Memory B cell (primary cell): ENCODE data around the gene IDE.
"Not testable (repeated sequence)": the region's sequence is repeated elsewhere in the genome, so short reads cannot be mapped to it uniquely, and the experiment has no call there.

ENCODE experiments used
- ATAC-seq: fragments of 150-1000 bp; cut with Tn5 transposase; 2 replicates; pipeline ENCODE4 v1.10.0; 2021; ENCODE audit warnings: low read depth, mild to moderate bottlenecking, moderate library complexity
- DNase-seq, 2 donors: peaks; one replicate each; pipeline ENCODE4 v3.0.0; 2022; ENCODE audit warnings: low spot score in 2 of 2
- H3K27ac Mint-ChIP-seq: one replicate; pipeline ENCODE4 v1.8.0; 2022; ENCODE audit warnings: mild to moderate bottlenecking, moderate library complexity, mixed read lengths
- H3K27me3 Mint-ChIP-seq: one replicate; pipeline ENCODE4 v1.8.0; 2022; ENCODE audit warnings: mixed read lengths
- H3K36me3 Mint-ChIP-seq: one replicate; pipeline ENCODE4 v1.8.0; 2022; ENCODE audit warnings: mild to moderate bottlenecking, mixed read lengths
- H3K4me1 Mint-ChIP-seq: one replicate; pipeline ENCODE4 v1.8.0; 2022; ENCODE audit warnings: mixed read lengths
- H3K4me3 Mint-ChIP-seq: one replicate; pipeline ENCODE4 v1.8.0; 2022; ENCODE audit warnings: mild to moderate bottlenecking, moderate library complexity, mixed read lengths
- H3K9me3 Mint-ChIP-seq: one replicate; pipeline ENCODE4 v1.8.0; 2022; ENCODE audit warnings: mixed read lengths

Gene IDE

DNA sequence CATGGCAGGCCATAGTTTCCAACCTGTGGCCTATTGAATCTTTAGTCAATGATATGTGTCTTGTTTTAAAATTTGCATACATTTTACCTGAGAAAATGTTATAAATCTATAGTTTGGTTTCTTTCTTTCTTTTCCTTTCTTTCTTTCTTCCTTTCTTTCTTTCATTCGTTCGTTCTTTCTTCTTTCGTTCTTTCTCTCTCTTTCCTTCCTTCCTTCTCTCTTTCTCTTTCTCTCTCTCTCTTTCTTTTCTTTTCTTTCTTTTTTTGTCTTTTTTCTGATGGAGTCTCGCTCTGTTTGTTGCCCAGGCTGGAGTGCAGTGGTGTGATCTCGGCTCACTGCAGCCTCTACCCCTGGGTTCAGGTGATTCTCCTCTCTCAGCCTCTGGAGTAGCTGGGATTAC is 133.3 kb downstream of the IDE start:
- Mint-ChIP-seq H3K27ac (no peak overlapping the region), H3K36me3 (no peaks in the 10 kb centered on the region), H3K27me3 (no peaks in the 10 kb centered on the region), H3K4me3 (no peak overlapping the region), H3K9me3 (no peaks in the 10 kb centered on the region), H3K4me1 (no peaks in the 10 kb centered on the region)
- ATAC-seq (no peak), DNase-seq (no peak)

DNA sequence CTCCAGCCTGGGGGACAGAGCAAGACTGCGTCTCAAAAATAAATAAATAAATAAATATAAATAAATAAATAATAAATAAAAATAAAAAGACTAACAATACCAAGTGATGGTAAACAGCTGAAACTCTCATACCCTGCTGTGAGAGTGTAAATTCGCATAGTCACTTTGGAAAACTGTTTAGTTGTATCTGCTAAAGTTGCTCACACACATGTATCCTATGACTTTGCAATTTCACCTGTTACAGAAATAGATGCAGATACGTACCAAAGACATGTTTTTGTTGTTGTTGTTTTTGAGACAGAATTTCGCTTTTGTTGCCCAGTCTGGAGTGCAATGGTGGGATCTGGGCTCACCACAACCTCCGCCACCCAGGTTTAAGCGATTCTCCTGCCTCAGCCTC is 135.7 kb downstream of the IDE start:
- ATAC-seq (no peak), DNase-seq (no peak)
- Mint-ChIP-seq H3K4me3 (no peak overlapping the region), H3K36me3 (no peaks in the 10 kb centered on the region), H3K27ac (no peak overlapping the region), H3K4me1 (no peaks in the 10 kb centered on the region), H3K27me3 (no peaks in the 10 kb centered on the region), H3K9me3 (no peaks in the 10 kb centered on the region)

DNA sequence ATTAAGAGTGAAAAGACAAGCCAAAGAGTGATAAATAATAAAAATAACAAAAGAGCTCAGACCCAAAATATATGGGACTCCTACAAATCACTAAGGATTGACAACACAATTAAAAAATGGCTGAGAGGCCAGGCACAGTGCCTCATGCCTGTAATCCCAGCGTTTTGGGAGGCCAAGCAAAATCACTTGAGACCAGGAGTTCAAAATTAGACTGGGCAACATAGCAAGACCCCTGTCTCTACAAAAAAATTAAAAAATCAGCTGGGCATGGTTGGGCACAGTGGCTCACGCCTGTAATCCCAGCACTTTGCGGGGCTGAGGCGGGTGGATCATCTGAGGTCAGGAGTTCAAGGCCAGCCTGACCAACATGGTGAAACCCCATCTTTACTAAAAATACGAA is 137.3 kb downstream of the IDE start:
- DNase-seq (no peak), ATAC-seq (no peak)
- Mint-ChIP-seq H3K9me3 (no peaks in the 10 kb centered on the region), H3K36me3 (no peaks in the 10 kb centered on the region), H3K4me3 (no peak overlapping the region), H3K27me3 (no peaks in the 10 kb centered on the region), H3K27ac (no peak overlapping the region), H3K4me1 (no peaks in the 10 kb centered on the region)

GRCh38 chr10:92436065-92436464 is 137.8 kb downstream of the IDE start:
- not testable (repeated sequence) for H3K27ac Mint-ChIP-seq, H3K36me3 Mint-ChIP-seq, H3K27me3 Mint-ChIP-seq, H3K4me1 Mint-ChIP-seq, H3K9me3 Mint-ChIP-seq, DNase-seq, ATAC-seq, H3K4me3 Mint-ChIP-seq

DNA sequence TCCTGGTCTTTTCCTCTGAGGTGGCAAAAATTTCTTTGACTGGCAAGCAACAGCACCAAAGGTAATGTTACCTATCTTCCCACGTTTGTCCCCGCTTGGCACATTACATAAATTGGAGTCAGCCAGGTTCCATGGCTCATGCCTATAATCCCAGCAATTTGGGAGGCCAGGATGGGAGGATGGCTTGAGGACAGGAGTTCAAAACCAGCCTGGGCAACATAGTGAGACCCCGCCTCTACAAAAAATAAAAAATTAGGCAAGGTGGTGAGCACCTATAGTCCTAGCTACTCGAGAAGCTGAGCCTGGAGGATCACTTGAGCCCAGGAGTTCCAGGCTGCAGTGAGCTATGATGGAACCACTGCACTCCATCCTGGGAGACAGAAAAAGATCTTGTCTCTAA is 139.5 kb downstream of the IDE start:
- H3K9me3 Mint-ChIP-seq, result no peaks in the 10 kb centered on the region
- no peak overlapping the region for H3K4me3 Mint-ChIP-seq
- DNase-seq, result no peak
- H3K27me3 Mint-ChIP-seq, result no peaks in the 10 kb centered on the region
- no peaks in the 10 kb centered on the region for H3K4me1 Mint-ChIP-seq
- no peaks in the 10 kb centered on the region for H3K36me3 Mint-ChIP-seq
- ATAC-seq, result no peak
- H3K27ac Mint-ChIP-seq, result no peak overlapping the region

DNA sequence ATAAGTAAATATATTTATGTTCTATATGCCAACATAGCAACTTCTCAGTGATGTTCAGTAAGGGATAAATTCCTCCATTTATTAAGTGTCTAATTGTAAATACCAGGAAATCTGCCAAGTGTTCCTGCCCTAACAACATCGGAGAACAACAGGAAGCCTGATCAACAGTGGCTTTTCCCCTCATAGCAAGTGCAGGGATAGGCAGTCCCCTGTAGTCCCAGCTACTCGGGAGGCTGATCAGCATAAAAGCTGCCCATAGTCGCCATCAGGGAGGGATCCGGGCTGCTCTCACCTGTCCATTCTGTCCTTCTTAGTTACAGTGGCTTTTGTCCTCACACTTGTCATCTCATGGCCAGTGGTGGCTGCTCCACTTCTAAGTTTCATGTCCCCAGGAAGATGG is 141.3 kb downstream of the IDE start:
- Mint-ChIP-seq H3K27ac (no peak overlapping the region), H3K36me3 (no peaks in the 10 kb centered on the region), H3K4me3 (no peak overlapping the region), H3K27me3 (no peaks in the 10 kb centered on the region), H3K4me1 (no peaks in the 10 kb centered on the region), H3K9me3 (no peaks in the 10 kb centered on the region)
- ATAC-seq, result no peak
- DNase-seq, result no peak

GRCh38 chr10:92430103-92430502 is 143.8 kb downstream of the IDE start:
- Mint-ChIP-seq H3K27ac (no peak overlapping the region), H3K4me1 (no peaks in the 10 kb centered on the region), H3K27me3 (no peaks in the 10 kb centered on the region), H3K36me3 (no peaks in the 10 kb centered on the region), H3K4me3 (no peak overlapping the region), H3K9me3 (no peaks in the 10 kb centered on the region)
- no peak for ATAC-seq
- DNase-seq, result no peak

GRCh38 chr10:92421550-92421949 is 152.3 kb downstream of the IDE start:
- Mint-ChIP-seq H3K4me3 (no peak overlapping the region), H3K9me3 (peaks cover 3% of the 10 kb centered on the region), H3K36me3 (no peaks in the 10 kb centered on the region), H3K4me1 (peaks cover 6% of the 10 kb centered on the region), H3K27ac (no peak overlapping the region), H3K27me3 (peaks cover 12% of the 10 kb centered on the region)
- DNase-seq, result no peak
- ATAC-seq, result no peak

DNA sequence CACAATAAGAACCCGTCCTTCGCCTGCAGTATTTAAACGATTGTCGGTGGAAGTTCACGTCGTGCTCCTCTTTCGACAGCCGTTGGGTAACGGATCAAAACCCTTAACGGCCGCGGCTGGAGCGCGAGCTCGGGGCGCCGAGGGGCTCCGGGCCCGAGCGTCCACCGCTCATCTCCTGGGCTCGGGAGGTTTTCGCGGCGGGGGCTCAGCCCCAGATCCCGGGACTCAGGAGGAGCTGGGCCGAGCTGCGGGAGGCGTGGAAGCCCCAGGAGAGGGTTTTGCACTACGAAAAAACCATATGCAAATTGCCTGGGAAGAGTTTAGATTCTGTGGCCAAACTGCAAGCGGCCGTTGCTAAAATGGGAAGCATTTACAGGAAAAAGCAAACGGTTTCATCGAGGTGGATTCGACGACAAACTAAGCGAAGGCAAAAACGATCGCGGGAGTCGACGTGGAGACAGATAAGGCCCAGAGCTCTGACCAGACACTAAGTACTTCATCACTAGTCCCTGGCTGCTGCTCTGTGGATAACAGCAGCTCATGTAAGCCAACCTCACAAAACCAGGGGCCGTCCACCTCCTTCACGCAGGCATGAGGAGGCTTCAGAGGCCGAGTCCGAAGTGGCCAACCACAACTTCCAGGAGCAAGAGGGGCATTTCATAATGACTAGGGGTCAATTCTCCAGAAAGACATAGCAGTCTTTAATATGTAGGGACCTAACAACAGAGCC is 153.2 kb downstream of the IDE start:
- Mint-ChIP-seq H3K27me3 (peaks cover 12% of the 10 kb centered on the region), H3K27ac (no peak overlapping the region), H3K4me1 (peaks cover 6% of the 10 kb centered on the region), H3K4me3 (peak overlapping the region; percentile 78), H3K9me3 (peaks cover 7% of the 10 kb centered on the region), H3K36me3 (peaks cover 4% of the 10 kb centered on the region)
- ATAC-seq, result peak; percentile 14
- DNase-seq, result peak in 1 of 2 donors; percentile 20

DNA sequence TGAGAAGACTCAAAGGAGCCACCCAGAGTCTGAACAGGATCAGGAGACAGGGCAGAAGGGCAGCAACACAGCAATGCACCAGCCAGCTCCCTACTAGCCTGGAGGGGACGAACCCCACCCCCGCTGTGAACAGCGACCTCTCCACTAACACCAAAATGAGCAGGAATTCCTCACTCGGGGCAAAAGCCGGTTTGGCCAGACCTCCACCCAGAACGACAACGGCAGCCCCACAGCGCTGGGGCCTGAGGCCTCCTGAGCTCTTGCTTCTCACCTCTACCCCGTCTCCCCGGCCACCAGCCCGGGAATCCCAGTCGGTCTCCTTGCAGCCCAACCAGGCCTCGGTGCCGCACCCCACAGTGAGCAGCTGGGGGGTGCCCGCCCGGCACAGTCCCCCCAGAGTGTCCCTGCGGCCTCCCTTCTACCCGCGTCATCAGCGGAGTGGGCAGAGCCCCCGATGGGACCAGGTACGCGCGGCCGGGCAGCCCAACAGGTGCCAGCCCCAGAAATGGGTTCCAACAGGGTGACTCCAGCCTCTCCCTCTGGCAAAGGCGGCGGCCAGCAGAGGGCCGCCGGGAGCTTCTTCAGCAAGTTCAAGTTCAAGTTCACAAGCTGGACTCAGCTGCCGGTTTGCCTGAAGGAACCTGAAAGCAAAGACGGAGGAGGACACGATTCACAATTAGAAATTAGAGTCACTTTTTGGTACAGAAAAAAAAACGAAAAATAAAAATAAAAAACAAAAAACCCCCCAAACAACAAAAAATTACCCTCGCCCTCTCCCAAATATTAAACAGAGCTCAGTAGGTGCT is 153.9 kb downstream of the IDE start:
- ATAC-seq (peak; percentile 29), DNase-seq (peak in 1 of 2 donors; percentile 12)
- Mint-ChIP-seq H3K4me3 (peak overlapping the region; percentile 78), H3K27me3 (peaks cover 12% of the 10 kb centered on the region), H3K4me1 (peaks cover 6% of the 10 kb centered on the region), H3K27ac (no peak overlapping the region), H3K9me3 (peaks cover 7% of the 10 kb centered on the region), H3K36me3 (peaks cover 4% of the 10 kb centered on the region)

DNA sequence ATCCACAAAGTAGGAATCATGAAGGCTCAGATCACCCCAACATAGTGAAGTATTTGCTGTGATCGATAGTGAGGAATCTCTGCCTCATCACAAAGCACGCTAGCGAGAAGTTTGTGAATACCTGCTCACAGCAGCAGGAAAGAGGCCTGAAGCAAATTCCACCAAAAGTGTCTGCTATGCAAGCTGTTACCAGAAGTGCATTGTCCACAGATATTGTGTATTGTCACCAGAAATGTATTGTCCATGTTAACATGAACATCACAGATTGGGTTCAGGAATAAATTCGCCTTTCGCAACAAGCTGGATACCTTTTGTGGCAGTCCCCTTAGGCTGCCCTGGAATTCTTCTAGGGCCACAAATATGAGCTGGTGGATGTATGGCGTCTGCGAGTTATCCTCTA is 155.0 kb downstream of the IDE start:
- no peak for DNase-seq
- peaks cover 4% of the 10 kb centered on the region for H3K36me3 Mint-ChIP-seq
- peaks cover 5% of the 10 kb centered on the region for H3K9me3 Mint-ChIP-seq
- no peak for ATAC-seq
- H3K27ac Mint-ChIP-seq, result no peak overlapping the region
- peaks cover 6% of the 10 kb centered on the region for H3K4me1 Mint-ChIP-seq
- H3K27me3 Mint-ChIP-seq, result peaks cover 15% of the 10 kb centered on the region
- no peak overlapping the region for H3K4me3 Mint-ChIP-seq

- Mint-ChIP-seq H3K27me3 (peaks cover 15% of the 10 kb centered on the region), H3K9me3 (peaks cover 5% of the 10 kb centered on the region), H3K36me3 (peaks cover 4% of the 10 kb centered on the region), H3K4me1 (peaks cover 6% of the 10 kb centered on the region), H3K27ac (no peak overlapping the region), H3K4me3 (no peak overlapping the region)
- no peak for ATAC-seq
- no peak for DNase-seq
These were observed 155.7 kb downstream of the IDE start for GRCh38 chr10:92418221-92418620.

DNA sequence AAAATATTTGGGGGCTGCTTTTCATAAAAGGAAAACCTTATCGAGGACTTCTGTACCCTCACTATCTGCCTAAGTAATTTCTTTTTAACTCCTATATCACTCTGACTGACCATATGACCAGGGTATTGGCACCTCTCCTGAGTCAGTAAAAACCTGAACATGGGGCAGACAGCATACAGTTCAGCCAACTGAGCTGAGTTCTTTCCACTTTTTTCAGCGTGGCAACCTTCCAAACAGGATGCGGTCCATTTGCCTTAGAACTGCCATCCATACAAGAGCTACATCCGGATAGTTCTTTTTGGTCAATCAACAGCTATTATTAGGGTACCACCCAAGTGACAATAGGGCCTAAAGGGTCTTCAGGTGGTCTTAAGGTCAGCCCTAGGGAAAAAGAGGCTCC is 160.4 kb downstream of the IDE start:
- ATAC-seq (no peak), DNase-seq (no peak)
- H3K27me3 Mint-ChIP-seq, result peaks cover 15% of the 10 kb centered on the region
- peaks cover 4% of the 10 kb centered on the region for H3K9me3 Mint-ChIP-seq
- no peaks in the 10 kb centered on the region for H3K4me1 Mint-ChIP-seq
- peaks cover 4% of the 10 kb centered on the region for H3K36me3 Mint-ChIP-seq
- H3K4me3 Mint-ChIP-seq, result no peak overlapping the region
- H3K27ac Mint-ChIP-seq, result no peak overlapping the region

GRCh38 chr10:92413011-92413410 is 160.9 kb downstream of the IDE start:
- Mint-ChIP-seq H3K4me3 (no peak overlapping the region), H3K4me1 (no peaks in the 10 kb centered on the region), H3K27ac (no peak overlapping the region)

More at GRCh38 chr10:92413011-92413410, 160.9 kb downstream of the IDE start:
- DNase-seq, result no peak
- H3K27me3 Mint-ChIP-seq, result peaks cover 15% of the 10 kb centered on the region
- peaks cover 4% of the 10 kb centered on the region for H3K9me3 Mint-ChIP-seq
- no peak for ATAC-seq
- H3K36me3 Mint-ChIP-seq, result peaks cover 4% of the 10 kb centered on the region
